Gastrocnemius medialis (tissue), 4 donors: Measurements from ENCODE around the gene XYLT1.

ENCODE experiments used
- POLR2A ChIP-seq, 2 donors: fragments of 450-650 bp; IDR thresholded peaks; one replicate each; pipeline ENCODE4 v1.6.1; 2017; ENCODE audit warnings: antibody characterized with exemption in 2 of 2, mild to moderate bottlenecking in 2 of 2, moderate library complexity in 2 of 2
- TF ChIP-seq, protein P1 (sequence below), 5 experiments: fragments of 450-650 bp in 3 of 5; fragments of 200-600 bp in 2 of 5; sonication (generic) in 2 of 5; IDR thresholded peaks in 4 of 5; conservative IDR thresholded peaks in 1 of 5; 1 replicate in 4 of 5; 2 replicates in 1 of 5; pipeline ENCODE4 v1.5.1; 2016 to 2019; ENCODE audit warnings: antibody characterized with exemption in 5 of 5, mild to moderate bottlenecking in 3 of 5, moderate library complexity in 3 of 5

DNA sequence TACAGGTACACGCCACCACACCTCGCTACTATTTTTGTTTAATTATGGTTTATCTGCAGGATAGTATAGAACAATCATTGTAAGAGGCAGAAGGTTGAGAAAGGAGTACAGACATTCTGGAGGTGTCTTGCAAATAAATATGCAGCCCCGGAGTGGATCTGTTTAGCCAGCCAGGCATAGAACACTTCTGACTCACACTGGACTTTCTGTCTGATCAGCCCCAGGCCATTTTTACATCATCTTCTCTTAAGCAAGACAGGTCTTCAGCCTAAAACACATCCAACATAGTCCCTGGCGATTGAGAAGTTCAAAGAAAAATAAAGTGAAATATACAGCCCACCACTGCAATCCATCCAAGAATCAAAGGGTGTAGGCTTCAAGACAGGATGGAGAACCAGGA is 81.4 kb downstream of the XYLT1 start:
- TF ChIP-seq, protein P1, sequence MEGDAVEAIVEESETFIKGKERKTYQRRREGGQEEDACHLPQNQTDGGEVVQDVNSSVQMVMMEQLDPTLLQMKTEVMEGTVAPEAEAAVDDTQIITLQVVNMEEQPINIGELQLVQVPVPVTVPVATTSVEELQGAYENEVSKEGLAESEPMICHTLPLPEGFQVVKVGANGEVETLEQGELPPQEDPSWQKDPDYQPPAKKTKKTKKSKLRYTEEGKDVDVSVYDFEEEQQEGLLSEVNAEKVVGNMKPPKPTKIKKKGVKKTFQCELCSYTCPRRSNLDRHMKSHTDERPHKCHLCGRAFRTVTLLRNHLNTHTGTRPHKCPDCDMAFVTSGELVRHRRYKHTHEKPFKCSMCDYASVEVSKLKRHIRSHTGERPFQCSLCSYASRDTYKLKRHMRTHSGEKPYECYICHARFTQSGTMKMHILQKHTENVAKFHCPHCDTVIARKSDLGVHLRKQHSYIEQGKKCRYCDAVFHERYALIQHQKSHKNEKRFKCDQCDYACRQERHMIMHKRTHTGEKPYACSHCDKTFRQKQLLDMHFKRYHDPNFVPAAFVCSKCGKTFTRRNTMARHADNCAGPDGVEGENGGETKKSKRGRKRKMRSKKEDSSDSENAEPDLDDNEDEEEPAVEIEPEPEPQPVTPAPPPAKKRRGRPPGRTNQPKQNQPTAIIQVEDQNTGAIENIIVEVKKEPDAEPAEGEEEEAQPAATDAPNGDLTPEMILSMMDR (IDR thresholded peaks at IDR 0.05 in 4 of 5, conservative IDR thresholded peaks at IDR 0.05 in 1 of 5) = no peak
- no peak for TF ChIP-seq POLR2A (IDR thresholded peaks at IDR 0.05)
